Uterus (tissue), 4 donors: ENCODE results near the gene GTF2IRD2. TPM values are rescaled to one million over a fixed set of nuclear protein-coding genes. Genes with fewer than 3 reads are reported as not detected.
"Not testable (repeated sequence)": the region's sequence is repeated elsewhere in the genome, so short reads cannot be mapped to it uniquely, and the experiment has no call there.

Source experiments
- DNase-seq, 2 donors: peaks; one replicate each; pipeline ENCODE4 v3.0.0-alpha.2; 2019 to 2020
- H3K27ac ChIP-seq, 2 donors: fragments of 200-600 bp; sonication (generic); 1 replicate in 1 of 2; 2 replicates in 1 of 2; pipeline ENCODE4 v1.5.1; 2016 to 2018
- H3K27me3 ChIP-seq, 2 donors: fragments of 200-600 bp; sonication (generic); one replicate each; pipeline ENCODE4 v1.5.1; 2018 to 2019; ENCODE audit warnings: control low read depth in 1 of 2
- H3K36me3 ChIP-seq, 2 donors: fragments of 200-600 bp; sonication (generic); one replicate each; pipeline ENCODE4 v1.5.1; 2019; ENCODE audit warnings: control low read depth in 1 of 2
- H3K4me1 ChIP-seq, 2 donors: fragments of 200-600 bp; sonication (generic); one replicate each; pipeline ENCODE4 v1.5.1; 2018 to 2019; ENCODE audit warnings: control low read depth in 1 of 2
- H3K4me3 ChIP-seq, 2 donors: fragments of 200-600 bp; sonication (generic); 1 replicate in 1 of 2; 2 replicates in 1 of 2; pipeline ENCODE4 v1.5.1; 2018 to 2019; ENCODE audit warnings: mild to moderate bottlenecking in 1 of 2
- H3K9me3 ChIP-seq, 2 donors: fragments of 200-600 bp; sonication (generic); one replicate each; pipeline ENCODE4 v1.5.1; 2019; ENCODE audit warnings: control low read depth in 1 of 2
- intact Hi-C: fragments of 100-400 bp; cut with DNase I; formaldehyde crosslinking; loops from one replicate; pipeline ENCODE4 v1.15.1; 2023; ENCODE audit warnings: low total_unique reads
- total RNA-seq, 4 donors: library from RNA; depleted of rRNA in 3 of 4; stranded (reverse); fragments of >200 nt in 3 of 4; gene quantifications; one replicate each; pipeline versions ENCODE4 v1.1.0 to v1.2.4, GENCODE V29; 2014 to 2023
- donor health status: DM: yes; HTN: yes; CAD: no.

The GTF2IRD2 gene
- total RNA-seq, 4 donors from 2014 or later: 12.9 to 46.7 (median 28.1) TPM

- H3K27ac ChIP-seq, H3K9me3 ChIP-seq, DNase-seq, intact Hi-C loops, H3K36me3 ChIP-seq, H3K4me1 ChIP-seq, H3K4me3 ChIP-seq, H3K27me3 ChIP-seq: not testable (repeated sequence)
Measured at GRCh38 chr7:74773760-74774750, 77.3 kb downstream of the GTF2IRD2 start, which contains the start of gene NCF1. Gene NCF1, plus strand, starts transcription at chr7:74774011. Its CDS starts 21 bp downstream, at chr7:74774032.

GRCh38 chr7:74772093-74772492, 79.3 kb downstream of the GTF2IRD2 start:
- intact Hi-C loops, H3K27me3 ChIP-seq, H3K4me1 ChIP-seq, H3K27ac ChIP-seq, H3K36me3 ChIP-seq, H3K9me3 ChIP-seq, DNase-seq, H3K4me3 ChIP-seq: not testable (repeated sequence)

GRCh38 chr7:74770062-74770461, 81.3 kb downstream of the GTF2IRD2 start:
- H3K36me3 ChIP-seq, H3K27me3 ChIP-seq, H3K4me1 ChIP-seq, H3K4me3 ChIP-seq, H3K27ac ChIP-seq, H3K9me3 ChIP-seq, DNase-seq, intact Hi-C loops: not testable (repeated sequence)

GRCh38 chr7:74766991-74767390, 84.4 kb downstream of the GTF2IRD2 start:
- H3K27ac ChIP-seq, H3K36me3 ChIP-seq, DNase-seq, H3K4me1 ChIP-seq, H3K9me3 ChIP-seq, H3K27me3 ChIP-seq, H3K4me3 ChIP-seq, intact Hi-C loops: not testable (repeated sequence)

- DNase-seq, H3K36me3 ChIP-seq, H3K27me3 ChIP-seq, H3K9me3 ChIP-seq, H3K4me3 ChIP-seq, H3K27ac ChIP-seq, H3K4me1 ChIP-seq, intact Hi-C loops: not testable (repeated sequence)
Measured at GRCh38 chr7:74766509-74766908, 84.9 kb downstream of the GTF2IRD2 start.

- H3K27ac ChIP-seq, H3K9me3 ChIP-seq, H3K36me3 ChIP-seq, intact Hi-C loops, DNase-seq, H3K27me3 ChIP-seq, H3K4me3 ChIP-seq, H3K4me1 ChIP-seq: not testable (repeated sequence)
Measured at GRCh38 chr7:74765205-74765918, 86.0 kb downstream of the GTF2IRD2 start.

- H3K27ac ChIP-seq, intact Hi-C loops, DNase-seq: not testable (repeated sequence)
Measured at GRCh38 chr7:74758982-74759381, 92.4 kb downstream of the GTF2IRD2 start.

GRCh38 chr7:74758268-74758667, 93.1 kb downstream of the GTF2IRD2 start:
- H3K9me3 ChIP-seq, H3K27me3 ChIP-seq, H3K4me3 ChIP-seq, DNase-seq, H3K4me1 ChIP-seq, H3K27ac ChIP-seq, intact Hi-C loops, H3K36me3 ChIP-seq: not testable (repeated sequence)

More at GRCh38 chr7:74758982-74759381, 92.4 kb downstream of the GTF2IRD2 start:
- H3K9me3 ChIP-seq, H3K4me3 ChIP-seq, H3K36me3 ChIP-seq, H3K4me1 ChIP-seq, H3K27me3 ChIP-seq: not testable (repeated sequence)

- H3K27me3 ChIP-seq, DNase-seq, intact Hi-C loops: not testable (repeated sequence)
Measured at GRCh38 chr7:74756673-74757072, 94.7 kb downstream of the GTF2IRD2 start.

GRCh38 chr7:74753921-74754482, 97.4 kb downstream of the GTF2IRD2 start:
- H3K27me3 ChIP-seq, H3K4me3 ChIP-seq, H3K4me1 ChIP-seq, intact Hi-C loops, H3K9me3 ChIP-seq, DNase-seq, H3K36me3 ChIP-seq, H3K27ac ChIP-seq: not testable (repeated sequence)

More at GRCh38 chr7:74756673-74757072, 94.7 kb downstream of the GTF2IRD2 start:
- not testable (repeated sequence) for H3K4me1 ChIP-seq, H3K27ac ChIP-seq, H3K36me3 ChIP-seq, H3K9me3 ChIP-seq, H3K4me3 ChIP-seq
